Spleen (tissue), 7 donors: Measurements from ENCODE around the gene SLC1A3.

Experiments
- POLR2A ChIP-seq, 3 donors: fragments of 450-650 bp; IDR thresholded peaks; one replicate each; pipeline ENCODE4 v1.5.1; 2017; ENCODE audit warnings: antibody characterized with exemption in 3 of 3, mild to moderate bottlenecking in 1 of 3
- POLR2AphosphoS5 ChIP-seq, 3 donors: sonication (generic); formaldehyde crosslinking; IDR thresholded peaks; one replicate each; pipeline ENCODE4 v1.5.1; 2017; ENCODE audit warnings: antibody characterized with exemption in 3 of 3
- TF ChIP-seq, protein P1 (sequence below), 11 experiments: fragments of 200-600 bp in 7 of 11; fragments of 450-650 bp in 4 of 11; sonication (generic) in 4 of 11; IDR thresholded peaks in 8 of 11; conservative IDR thresholded peaks in 3 of 11; 1 replicate in 7 of 11; 2 replicates in 4 of 11; pipeline versions ENCODE4 v1.4.0 to v1.8.0; 2016 to 2021; ENCODE audit warnings: antibody characterized with exemption in 11 of 11, inconsistent platforms in 4 of 11, mild to moderate bottlenecking in 1 of 11
- donor health status: DM: no; HTN: no; CAD: no; lungs with moderate emphysema.
- donor health status: DM: no; HTN: no; CAD: no.
- donor health status: DM: no; HTN: no; CAD: no.

DNA sequence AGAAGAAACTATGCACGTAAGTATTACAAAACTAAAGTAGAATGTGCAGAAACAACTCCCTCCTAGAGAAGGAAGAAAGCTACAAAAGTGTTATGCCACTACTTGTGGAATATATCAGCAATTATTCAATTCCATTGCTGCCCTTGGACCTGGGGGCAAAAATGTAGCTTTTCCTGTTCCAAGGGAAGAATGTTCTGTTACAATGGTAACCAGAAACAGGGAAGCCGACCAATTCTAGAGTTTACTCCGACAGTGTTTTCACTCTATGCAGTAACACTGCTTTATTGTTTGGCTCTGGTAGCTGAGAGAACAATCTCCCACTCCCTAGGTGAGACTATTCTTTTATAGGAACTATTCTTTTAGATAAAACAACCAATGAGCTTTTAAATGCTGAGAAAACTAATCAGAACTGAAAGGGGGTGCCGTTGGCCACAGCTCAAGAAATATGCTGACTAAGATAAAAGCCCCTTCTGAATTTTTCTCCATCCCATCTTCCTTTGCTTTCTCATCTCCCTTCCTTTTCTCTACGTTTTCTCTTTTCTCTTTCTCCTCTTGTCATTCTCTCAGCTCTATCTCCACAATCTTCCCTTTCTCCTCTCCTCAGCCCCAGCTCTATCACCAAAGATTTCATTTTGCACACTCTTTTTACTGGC, 54.1 kb downstream of the SLC1A3 start:
- TF ChIP-seq, protein P1, sequence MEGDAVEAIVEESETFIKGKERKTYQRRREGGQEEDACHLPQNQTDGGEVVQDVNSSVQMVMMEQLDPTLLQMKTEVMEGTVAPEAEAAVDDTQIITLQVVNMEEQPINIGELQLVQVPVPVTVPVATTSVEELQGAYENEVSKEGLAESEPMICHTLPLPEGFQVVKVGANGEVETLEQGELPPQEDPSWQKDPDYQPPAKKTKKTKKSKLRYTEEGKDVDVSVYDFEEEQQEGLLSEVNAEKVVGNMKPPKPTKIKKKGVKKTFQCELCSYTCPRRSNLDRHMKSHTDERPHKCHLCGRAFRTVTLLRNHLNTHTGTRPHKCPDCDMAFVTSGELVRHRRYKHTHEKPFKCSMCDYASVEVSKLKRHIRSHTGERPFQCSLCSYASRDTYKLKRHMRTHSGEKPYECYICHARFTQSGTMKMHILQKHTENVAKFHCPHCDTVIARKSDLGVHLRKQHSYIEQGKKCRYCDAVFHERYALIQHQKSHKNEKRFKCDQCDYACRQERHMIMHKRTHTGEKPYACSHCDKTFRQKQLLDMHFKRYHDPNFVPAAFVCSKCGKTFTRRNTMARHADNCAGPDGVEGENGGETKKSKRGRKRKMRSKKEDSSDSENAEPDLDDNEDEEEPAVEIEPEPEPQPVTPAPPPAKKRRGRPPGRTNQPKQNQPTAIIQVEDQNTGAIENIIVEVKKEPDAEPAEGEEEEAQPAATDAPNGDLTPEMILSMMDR (IDR thresholded peaks at IDR 0.05 in 8 of 11, conservative IDR thresholded peaks at IDR 0.05 in 3 of 11) = no peak
- TF ChIP-seq POLR2A (IDR thresholded peaks at IDR 0.05) = no peak
- no peak for TF ChIP-seq POLR2AphosphoS5 (IDR thresholded peaks at IDR 0.05)
